Measurements from ENCODE around the gene NIBAN1. TPM values are rescaled to one million over a fixed set of nuclear protein-coding genes. Genes with fewer than 3 reads are reported as not detected.

NIBAN1 gene
- total RNA-seq, 1 donor from 2014 or later, result 0.63 TPM

- Mint-ChIP-seq H3K36me3 (ENCODE audit: low read depth) (no peaks in the 10 kb centered on the region), H3K27me3 (ENCODE audit: low read depth) (no peaks in the 10 kb centered on the region), H3K4me3 (no peak overlapping the region), H3K4me1 (no peaks in the 10 kb centered on the region), H3K27ac (ENCODE audit: unreplicated experiment) (no peak overlapping the region), H3K9me3 (no peaks in the 10 kb centered on the region)
- no peak for TF ChIP-seq CTCF (conservative IDR thresholded peaks at IDR 0.05)
- no peak for DNase-seq (ENCODE audit: low read depth, low spot score)
Measured at GRCh38 chr1:184941735-184942134, 32.6 kb downstream of the NIBAN1 start.

- Mint-ChIP-seq H3K27ac (ENCODE audit: unreplicated experiment) (no peak overlapping the region), H3K27me3 (ENCODE audit: low read depth) (no peaks in the 10 kb centered on the region), H3K4me3 (no peak overlapping the region), H3K36me3 (ENCODE audit: low read depth) (no peaks in the 10 kb centered on the region), H3K4me1 (no peaks in the 10 kb centered on the region), H3K9me3 (no peaks in the 10 kb centered on the region)
- no peak for DNase-seq (ENCODE audit: low read depth, low spot score)
- no peak for TF ChIP-seq CTCF (conservative IDR thresholded peaks at IDR 0.05)
Measured at GRCh38 chr1:184941410-184941733, 32.9 kb downstream of the NIBAN1 start.

GRCh38 chr1:184940694-184941409 is 33.5 kb downstream of the NIBAN1 start:
- TF ChIP-seq CTCF (conservative IDR thresholded peaks at IDR 0.05), result no peak

GRCh38 chr1:184940226-184940625 is 34.1 kb downstream of the NIBAN1 start:
- Mint-ChIP-seq H3K27me3 (ENCODE audit: low read depth) (no peaks in the 10 kb centered on the region), H3K4me1 (no peaks in the 10 kb centered on the region), H3K9me3 (no peaks in the 10 kb centered on the region), H3K4me3 (no peak overlapping the region), H3K27ac (ENCODE audit: unreplicated experiment) (no peak overlapping the region), H3K36me3 (ENCODE audit: low read depth) (no peaks in the 10 kb centered on the region)
- DNase-seq (ENCODE audit: low read depth, low spot score), result no peak
- TF ChIP-seq CTCF (conservative IDR thresholded peaks at IDR 0.05), result no peak

More at GRCh38 chr1:184940694-184941409, 33.5 kb downstream of the NIBAN1 start:
- no peak overlapping the region for H3K27ac Mint-ChIP-seq (ENCODE audit: unreplicated experiment)
- no peaks in the 10 kb centered on the region for H3K9me3 Mint-ChIP-seq
- no peaks in the 10 kb centered on the region for H3K36me3 Mint-ChIP-seq (ENCODE audit: low read depth)
- H3K4me3 Mint-ChIP-seq, result no peak overlapping the region
- H3K4me1 Mint-ChIP-seq, result no peaks in the 10 kb centered on the region
- H3K27me3 Mint-ChIP-seq (ENCODE audit: low read depth), result no peaks in the 10 kb centered on the region
- DNase-seq (ENCODE audit: low read depth, low spot score), result no peak

GRCh38 chr1:184937729-184938128 is 36.6 kb downstream of the NIBAN1 start:
- H3K4me3 Mint-ChIP-seq, result no peak overlapping the region
- no peaks in the 10 kb centered on the region for H3K4me1 Mint-ChIP-seq
- no peak overlapping the region for H3K27ac Mint-ChIP-seq (ENCODE audit: unreplicated experiment)
- DNase-seq (ENCODE audit: low read depth, low spot score), result no peak
- no peaks in the 10 kb centered on the region for H3K36me3 Mint-ChIP-seq (ENCODE audit: low read depth)
- H3K9me3 Mint-ChIP-seq, result peaks cover 2% of the 10 kb centered on the region
- H3K27me3 Mint-ChIP-seq (ENCODE audit: low read depth), result no peaks in the 10 kb centered on the region
- TF ChIP-seq CTCF (conservative IDR thresholded peaks at IDR 0.05), result no peak

All from neural crest cell (in vitro differentiated cells).